22Rv1 (cell line): ENCODE results near the gene SAFB2.

Experiments used
- H3K27ac ChIP-seq: fragments of 450-650 bp; 2 replicates; pipeline ENCODE4 v1.5.1; 2017
- ZFX ChIP-seq: fragments of 450-650 bp; IDR thresholded peaks from 2 replicates; pipeline ENCODE4 v1.6.1; 2017; ENCODE audit warnings: antibody characterized with exemption, borderline replicate concordance
- TF ChIP-seq, protein P1 (sequence below): fragments of 450-650 bp; IDR thresholded peaks from 2 replicates; pipeline ENCODE4 v1.5.1; 2017; ENCODE audit warnings: mild to moderate bottlenecking

The SAFB2 gene

GRCh38 chr19:5545984-5546383, 76.6 kb downstream of the SAFB2 start:
- no peak overlapping the region for H3K27ac ChIP-seq
- TF ChIP-seq ZFX: no peak
- TF ChIP-seq, protein P1, sequence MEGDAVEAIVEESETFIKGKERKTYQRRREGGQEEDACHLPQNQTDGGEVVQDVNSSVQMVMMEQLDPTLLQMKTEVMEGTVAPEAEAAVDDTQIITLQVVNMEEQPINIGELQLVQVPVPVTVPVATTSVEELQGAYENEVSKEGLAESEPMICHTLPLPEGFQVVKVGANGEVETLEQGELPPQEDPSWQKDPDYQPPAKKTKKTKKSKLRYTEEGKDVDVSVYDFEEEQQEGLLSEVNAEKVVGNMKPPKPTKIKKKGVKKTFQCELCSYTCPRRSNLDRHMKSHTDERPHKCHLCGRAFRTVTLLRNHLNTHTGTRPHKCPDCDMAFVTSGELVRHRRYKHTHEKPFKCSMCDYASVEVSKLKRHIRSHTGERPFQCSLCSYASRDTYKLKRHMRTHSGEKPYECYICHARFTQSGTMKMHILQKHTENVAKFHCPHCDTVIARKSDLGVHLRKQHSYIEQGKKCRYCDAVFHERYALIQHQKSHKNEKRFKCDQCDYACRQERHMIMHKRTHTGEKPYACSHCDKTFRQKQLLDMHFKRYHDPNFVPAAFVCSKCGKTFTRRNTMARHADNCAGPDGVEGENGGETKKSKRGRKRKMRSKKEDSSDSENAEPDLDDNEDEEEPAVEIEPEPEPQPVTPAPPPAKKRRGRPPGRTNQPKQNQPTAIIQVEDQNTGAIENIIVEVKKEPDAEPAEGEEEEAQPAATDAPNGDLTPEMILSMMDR: no peak

DNA sequence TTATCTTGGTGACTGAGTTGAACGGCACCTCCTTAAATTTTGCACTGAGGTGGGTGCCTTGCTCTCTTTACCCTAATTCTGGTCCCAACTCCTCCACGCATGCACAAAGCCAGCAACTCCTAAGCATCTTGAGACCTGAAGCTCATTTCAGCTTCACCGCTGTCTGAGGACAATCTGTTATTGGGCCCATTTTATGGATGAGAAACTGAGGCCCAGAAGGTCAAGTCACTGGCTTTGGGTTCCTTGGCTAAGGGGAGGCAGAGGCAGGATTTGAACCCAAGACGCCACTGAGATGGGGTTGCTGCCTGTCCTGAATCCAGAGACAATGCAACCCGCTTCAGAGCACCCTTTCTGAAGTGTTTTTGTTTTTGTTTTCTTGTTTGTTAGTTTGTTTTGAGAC, 77.5 kb downstream of the SAFB2 start:
- no peak for TF ChIP-seq ZFX
- TF ChIP-seq, protein P1: no peak
- no peak overlapping the region for H3K27ac ChIP-seq

DNA sequence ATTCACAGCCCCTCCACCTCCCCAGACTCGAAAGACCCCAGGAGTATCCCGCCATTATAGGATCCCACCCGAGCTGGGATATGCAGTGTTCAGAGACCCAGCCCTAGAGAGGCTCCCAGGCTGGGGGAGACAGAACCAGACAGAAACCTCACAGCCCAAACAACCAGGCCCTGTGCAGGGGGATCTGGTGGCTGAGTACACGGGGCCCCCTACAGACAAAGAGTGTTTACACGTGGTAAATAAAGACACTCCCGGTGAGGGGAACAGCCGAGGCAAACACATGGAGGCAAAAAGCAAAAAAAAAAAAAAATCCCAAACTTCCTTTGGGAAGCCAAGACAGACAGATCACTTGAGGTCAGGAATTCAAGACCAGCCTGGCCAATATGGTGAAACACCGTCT, 79.9 kb downstream of the SAFB2 start:
- no peak overlapping the region for H3K27ac ChIP-seq
- TF ChIP-seq ZFX: no peak
- TF ChIP-seq, protein P1: no peak

DNA sequence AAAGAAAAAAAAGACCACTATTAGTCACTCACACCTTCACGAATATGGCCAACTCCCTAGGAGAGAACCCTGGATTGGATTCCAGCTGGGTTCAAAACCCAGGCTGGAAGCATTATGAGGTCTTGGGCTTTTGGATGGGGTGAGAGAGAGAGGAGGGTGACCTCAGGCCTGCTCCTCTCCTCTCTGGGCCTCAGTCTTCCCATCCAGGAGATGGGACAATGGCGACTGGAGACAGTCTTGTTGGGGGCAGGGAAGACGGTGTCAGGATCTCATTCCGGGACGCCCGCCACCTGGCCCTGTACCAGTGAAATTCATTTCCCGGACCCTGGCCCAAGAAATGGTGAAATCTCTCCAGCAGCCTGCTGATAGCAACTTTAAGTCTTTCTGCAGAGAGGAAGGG, 81.1 kb downstream of the SAFB2 start:
- TF ChIP-seq ZFX: no peak
- TF ChIP-seq, protein P1: no peak
- H3K27ac ChIP-seq: no peak overlapping the region

- TF ChIP-seq ZFX: no peak
- no peak overlapping the region for H3K27ac ChIP-seq
Observed at GRCh38 chr19:5540208-5540607, 82.4 kb downstream of the SAFB2 start.

- no peak overlapping the region for H3K27ac ChIP-seq
- no peak for TF ChIP-seq ZFX
- TF ChIP-seq, protein P1: no peak
Observed at GRCh38 chr19:5537870-5538269, 84.7 kb downstream of the SAFB2 start.
